Gastrocnemius medialis (tissue), 4 donors: Measurements from ENCODE around the gene PDE4C. TPM values are rescaled to one million over a fixed set of nuclear protein-coding genes. Genes with fewer than 3 reads are reported as not detected.

Source experiments
- ATAC-seq, 2 donors: fragments of 150-250 bp; one replicate each; pipeline ENCODE4 v1.9.1; 2016
- DNase-seq, 2 donors: peaks; one replicate each; pipeline ENCODE4 v3.0.0-alpha.2; 2019
- H3K27ac ChIP-seq, 4 donors: fragments of 200-600 bp; sonication (generic); 1 replicate in 1 of 4; 2 replicates in 3 of 4; pipeline ENCODE4 v1.5.1; 2016 to 2018; ENCODE audit warnings: mild to moderate bottlenecking in 2 of 4, moderate library complexity in 1 of 4
- H3K27me3 ChIP-seq, 3 donors: fragments of 200-600 bp; sonication (generic) in 2 of 3; 1 replicate in 1 of 3; 2 replicates in 2 of 3; pipeline versions ENCODE4 v1.5.1 to v1.6.0; 2016 to 2019; ENCODE audit warnings: mild to moderate bottlenecking in 1 of 3, moderate library complexity in 1 of 3
- H3K36me3 ChIP-seq, 2 donors: fragments of 200-600 bp; sonication (generic) in 1 of 2; one replicate each; pipeline ENCODE4 v1.5.1; 2017 to 2018
- H3K4me1 ChIP-seq, 2 donors: fragments of 200-600 bp; sonication (generic) in 1 of 2; one replicate each; pipeline ENCODE4 v1.5.1; 2016 to 2017; ENCODE audit warnings: mild to moderate bottlenecking in 2 of 2
- H3K4me3 ChIP-seq, 4 donors: fragments of 200-600 bp; sonication (generic) in 3 of 4; 1 replicate in 1 of 4; 2 replicates in 3 of 4; pipeline ENCODE4 v1.5.1; 2016 to 2019; ENCODE audit warnings: mild to moderate bottlenecking in 2 of 4
- H3K9me3 ChIP-seq, 3 donors: fragments of 200-600 bp; sonication (generic) in 2 of 3; 1 replicate in 1 of 3; 2 replicates in 2 of 3; pipeline ENCODE4 v1.5.1; 2016 to 2019
- CTCF ChIP-seq, 5 experiments: fragments of 450-650 bp in 3 of 5; fragments of 200-600 bp in 2 of 5; sonication (generic) in 2 of 5; IDR thresholded peaks in 4 of 5; conservative IDR thresholded peaks in 1 of 5; 1 replicate in 4 of 5; 2 replicates in 1 of 5; pipeline ENCODE4 v1.5.1; 2016 to 2019; ENCODE audit warnings: antibody characterized with exemption in 5 of 5, mild to moderate bottlenecking in 3 of 5, moderate library complexity in 3 of 5
- POLR2A ChIP-seq, 2 donors: fragments of 450-650 bp; IDR thresholded peaks; one replicate each; pipeline ENCODE4 v1.6.1; 2017; ENCODE audit warnings: antibody characterized with exemption in 2 of 2, mild to moderate bottlenecking in 2 of 2, moderate library complexity in 2 of 2
- in situ Hi-C, 4 donors: fragments of 200-750 bp; cut with MboI; loops; one replicate each; pipeline versions ENCODE4 v1.15.0 to v1.8.0; 2017; ENCODE audit warnings: low sequenced_read_pairs in 4 of 4
- intact Hi-C: fragments of 100-400 bp; cut with DNase I; formaldehyde crosslinking; loops from one replicate; pipeline ENCODE4 v1.15.1; 2023; ENCODE audit warnings: low total_unique reads
- total RNA-seq, 4 donors: library from RNA; depleted of rRNA; stranded (reverse); fragments of >200 nt; gene quantifications; one replicate each; pipeline versions ENCODE4 v1.1.0 to v1.2.3, GENCODE V29; 2016

PDE4C gene
- total RNA-seq, 4 donors from 2014 or later = 0.65 to 2.6 (median 0.76) TPM; not detected in 1

GRCh38 chr19:18202778-18203407 lies 23.3 kb downstream of the PDE4C start:
- Histone ChIP-seq H3K9me3 (no peaks in the 10 kb centered on the region), H3K4me3 (peak overlapping the region; percentile 58 to 83 (median 74)), H3K4me1 (peaks cover 6 to 16% of the 10 kb centered on the region in 2 donors), H3K27ac (peak overlapping the region in 1 of 4 donors; percentile 59), H3K36me3 (no peaks in the 10 kb centered on the region), H3K27me3 (no peaks in the 10 kb centered on the region)
- DNase-seq = no peak
- ATAC-seq = no peak
- intact Hi-C loops = loop anchor here (5.0 to 10.0 kb wide), 2 partner anchors 196 to 212 kb away; partner anchors contain the start of genes ARRDC2 and SSBP4
- TF ChIP-seq CTCF (IDR thresholded peaks at IDR 0.05 in 4 of 5, conservative IDR thresholded peaks at IDR 0.05 in 1 of 5) (peak in 2 of 5 experiments; percentile 19 to 43), POLR2A (IDR thresholded peaks at IDR 0.05) (no peak)
- in situ Hi-C loops = no loop called here

- Histone ChIP-seq H3K27me3 (no peaks in the 10 kb centered on the region), H3K36me3 (no peaks in the 10 kb centered on the region), H3K27ac (no peak overlapping the region), H3K9me3 (no peaks in the 10 kb centered on the region), H3K4me3 (no peak overlapping the region), H3K4me1 (peaks cover 6 to 16% of the 10 kb centered on the region in 2 donors)
- ATAC-seq (no peak), DNase-seq (no peak)
- intact Hi-C loops (loop anchor here (5.0 to 10.0 kb wide), 2 partner anchors 195 to 212 kb away; partner anchors contain the start of genes ARRDC2 and SSBP4), in situ Hi-C loops (no loop called here)
- TF ChIP-seq POLR2A (IDR thresholded peaks at IDR 0.05) (no peak), CTCF (IDR thresholded peaks at IDR 0.05 in 4 of 5, conservative IDR thresholded peaks at IDR 0.05 in 1 of 5) (no peak)
These were observed 23.9 kb downstream of the PDE4C start for GRCh38 chr19:18202397-18202777.

- ATAC-seq = no peak
- Histone ChIP-seq H3K4me1 (peaks cover 11 to 19% of the 10 kb centered on the region in 2 donors), H3K27ac (no peak overlapping the region), H3K36me3 (peaks cover 0 to 12% of the 10 kb centered on the region in 2 donors), H3K4me3 (no peak overlapping the region), H3K9me3 (no peaks in the 10 kb centered on the region), H3K27me3 (no peaks in the 10 kb centered on the region)
- intact Hi-C loops = no loop called here
- DNase-seq = no peak
- in situ Hi-C loops = loop anchor here in 1 of 4 donors (10.0 kb wide), 1 partner anchor 126 kb away; the partner anchor contains the start of gene LSM4
- no peak for TF ChIP-seq POLR2A (IDR thresholded peaks at IDR 0.05)
- TF ChIP-seq CTCF (IDR thresholded peaks at IDR 0.05 in 4 of 5, conservative IDR thresholded peaks at IDR 0.05 in 1 of 5) = no peak
These were observed 27.9 kb downstream of the PDE4C start for GRCh38 chr19:18198374-18198773.

GRCh38 chr19:18197941-18198340 lies 28.3 kb downstream of the PDE4C start:
- Histone ChIP-seq H3K4me1 (peaks cover 11 to 17% of the 10 kb centered on the region in 2 donors), H3K27ac (no peak overlapping the region), H3K36me3 (peaks cover 0 to 12% of the 10 kb centered on the region in 2 donors), H3K9me3 (no peaks in the 10 kb centered on the region), H3K4me3 (no peak overlapping the region), H3K27me3 (no peaks in the 10 kb centered on the region)
- DNase-seq = no peak
- intact Hi-C loops = no loop called here
- TF ChIP-seq CTCF (IDR thresholded peaks at IDR 0.05 in 4 of 5, conservative IDR thresholded peaks at IDR 0.05 in 1 of 5) = no peak
- TF ChIP-seq POLR2A (IDR thresholded peaks at IDR 0.05) = no peak
- in situ Hi-C loops = loop anchor here in 1 of 4 donors (10.0 kb wide), 1 partner anchor 127 kb away; the partner anchor contains the start of gene LSM4
- no peak for ATAC-seq
